HG03342 (cell line): ENCODE data around the gene KIAA1755.
"Not testable (repeated sequence)": the region's sequence is repeated elsewhere in the genome, so short reads cannot be mapped to it uniquely, and the experiment has no call there.

Experiments
- ATAC-seq: cut with Tn5 transposase; IDR thresholded peaks from one replicate; pipeline ENCODE4 v1.9.1; 2021; ENCODE audit warnings: mild to moderate bottlenecking, moderate library complexity; ENCODE audit not compliant: unreplicated experiment

Gene KIAA1755

DNA sequence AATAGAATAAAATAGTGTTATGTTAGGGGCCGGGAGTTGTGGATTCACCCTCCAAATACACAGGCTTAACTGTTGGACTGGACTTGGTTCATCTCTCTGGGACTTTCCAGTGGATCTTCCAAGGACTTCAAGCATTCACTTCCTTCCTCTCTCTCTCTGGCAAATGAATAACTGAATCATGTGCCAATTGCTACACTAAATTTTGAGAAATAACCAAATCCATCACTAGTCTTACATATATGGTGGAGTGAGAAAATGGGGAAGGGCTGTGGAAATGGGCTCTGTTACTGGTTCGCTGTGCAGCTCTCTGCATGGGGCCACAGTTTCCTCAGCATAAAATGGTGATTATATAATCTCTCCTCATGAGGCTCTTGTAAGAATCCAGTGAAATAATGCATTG, 6.8 kb upstream of the KIAA1755 start:
- ATAC-seq: no peak

DNA sequence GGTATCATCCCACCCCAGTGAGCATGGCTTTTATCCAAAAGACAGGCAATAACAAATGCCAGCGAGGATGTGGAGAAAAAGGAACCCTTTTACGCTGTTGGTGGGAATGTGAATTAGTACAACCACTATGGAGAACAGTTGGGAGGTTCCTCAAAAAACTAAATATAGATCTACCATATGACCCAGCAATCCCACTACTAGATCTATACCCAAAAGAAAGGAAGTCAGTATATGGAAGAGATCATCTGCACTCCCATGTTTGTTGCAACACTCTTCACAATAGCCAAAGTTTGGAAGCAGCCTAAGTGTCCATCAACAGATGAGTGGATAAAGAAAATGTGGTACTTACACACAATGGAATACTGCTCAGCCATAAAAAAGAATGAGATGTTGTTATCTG, 5.9 kb upstream of the KIAA1755 start:
- ATAC-seq: no peak

DNA sequence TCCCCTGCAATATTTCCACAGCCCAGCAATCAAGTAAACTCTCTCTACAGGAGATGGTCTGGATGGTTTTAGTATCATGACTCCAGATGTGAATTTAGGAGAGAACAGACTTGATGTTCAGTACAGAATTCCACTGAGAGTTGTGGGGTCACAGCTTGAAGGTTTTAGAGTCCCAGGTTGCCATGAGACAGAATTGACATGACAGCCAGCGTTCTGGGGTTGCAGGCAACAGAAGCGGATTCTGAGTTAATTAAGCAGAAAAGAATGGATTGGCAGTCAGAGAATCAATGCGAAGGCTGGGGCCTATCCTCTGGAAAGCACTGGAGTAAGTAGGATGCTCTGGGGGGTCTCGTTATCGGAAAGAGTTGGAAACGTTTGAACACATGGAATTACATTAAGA, 2.4 kb upstream of the KIAA1755 start:
- ATAC-seq: no peak

DNA sequence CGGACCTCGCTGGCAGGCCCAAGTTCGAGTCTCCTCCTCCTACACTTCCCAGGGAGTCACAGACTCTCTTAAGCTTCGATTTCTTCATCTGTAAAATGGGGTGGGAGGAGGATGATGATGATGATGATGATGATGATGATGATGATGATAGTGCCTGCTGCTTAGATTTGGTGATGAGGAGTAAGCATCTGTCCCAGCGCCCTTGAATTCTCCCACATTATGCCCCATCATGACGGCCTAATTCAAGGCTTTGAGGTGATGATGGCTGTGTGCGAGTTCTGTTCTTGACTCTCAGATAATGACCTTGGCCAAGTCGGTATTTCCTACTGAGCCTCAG, 487 bp upstream of the KIAA1755 start:
- no peak for ATAC-seq

DNA sequence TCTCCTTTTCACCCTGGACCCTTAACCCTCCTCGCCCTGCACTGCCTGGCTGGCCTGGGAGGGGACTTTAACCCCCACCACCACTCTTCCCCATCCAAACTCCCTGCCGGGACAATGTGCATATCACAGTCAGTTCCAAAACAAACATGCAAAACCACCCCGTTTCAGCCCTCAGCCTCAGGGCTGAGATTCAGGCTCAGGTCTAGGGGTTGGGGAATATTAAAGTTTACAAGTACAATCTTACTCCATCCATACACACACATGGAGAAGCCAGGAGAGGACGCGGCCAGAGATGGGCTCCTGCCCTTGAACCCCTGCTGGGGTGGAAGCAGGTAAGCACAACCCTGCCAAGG, 534 bp downstream of the KIAA1755 start:
- ATAC-seq: no peak

DNA sequence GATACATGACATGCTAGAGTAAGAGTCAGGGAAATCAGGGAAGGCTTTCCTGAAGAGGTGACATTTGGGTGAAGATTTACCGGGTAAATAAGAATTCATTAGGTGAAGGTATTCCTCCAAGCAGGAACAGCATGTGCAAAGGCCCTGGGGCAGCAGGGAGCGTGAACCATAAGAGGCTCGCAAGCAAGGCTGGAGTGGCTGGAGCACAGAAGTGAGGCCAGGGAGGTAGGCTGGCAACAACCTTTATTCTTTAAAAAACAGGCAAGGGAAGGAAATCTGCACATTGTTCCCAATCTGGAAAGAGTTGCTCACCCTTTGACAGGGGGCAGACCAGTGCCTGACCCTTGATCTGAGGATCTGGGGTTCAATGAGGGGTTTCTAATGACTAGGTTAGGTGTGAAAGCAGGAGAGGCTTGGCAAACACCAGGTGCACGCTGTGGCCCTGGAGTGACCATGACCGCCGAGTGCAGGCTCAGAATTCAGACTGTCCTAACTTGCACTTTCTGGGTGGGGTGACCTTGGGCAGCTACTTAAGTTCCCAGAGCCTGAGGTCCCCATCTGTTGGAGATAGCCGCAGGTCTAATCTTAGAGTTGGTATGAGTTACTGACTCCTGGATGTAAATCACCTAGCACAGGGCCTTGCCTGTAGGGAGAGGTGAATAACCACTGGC, 1.9 kb downstream of the KIAA1755 start:
- ATAC-seq: no peak

DNA sequence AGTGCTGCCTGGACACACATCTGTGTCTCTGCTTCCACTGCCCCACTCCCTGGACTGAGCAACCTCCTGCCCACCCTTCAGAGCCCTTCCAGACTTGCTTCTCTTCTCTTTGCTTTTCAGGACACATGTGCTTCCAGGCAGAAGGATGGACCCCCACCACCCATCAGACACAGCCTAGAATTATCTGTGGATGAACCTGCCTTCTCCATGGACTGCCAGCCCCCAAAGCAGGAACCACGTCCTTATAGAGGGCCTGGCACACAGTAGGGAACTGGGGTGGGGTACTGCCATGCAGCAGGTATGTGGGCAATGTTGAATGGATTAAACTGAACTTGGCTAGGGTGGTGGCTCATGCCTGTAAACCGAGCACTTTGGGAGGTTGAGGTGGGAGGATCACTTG, 3.6 kb downstream of the KIAA1755 start:
- ATAC-seq: no peak

DNA sequence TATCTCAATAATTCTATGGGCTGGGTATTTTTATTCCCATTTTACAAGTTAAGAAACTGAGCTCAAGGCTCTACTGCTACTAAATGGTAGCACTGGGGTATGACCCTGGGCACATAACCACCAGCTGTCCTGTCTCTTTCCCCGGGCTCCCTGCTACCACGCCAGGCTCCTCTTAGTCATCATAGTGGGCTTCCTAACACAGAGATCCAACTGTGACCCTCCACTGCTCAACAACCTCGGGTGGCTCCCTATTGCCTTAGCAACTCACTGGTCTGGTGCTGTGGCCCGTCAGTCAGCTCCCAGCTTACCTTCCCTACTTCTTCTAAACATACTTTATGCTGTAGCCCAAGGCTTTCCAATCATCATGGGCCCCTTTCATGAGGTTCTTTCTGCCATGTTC, 4.5 kb downstream of the KIAA1755 start:
- no peak for ATAC-seq

DNA sequence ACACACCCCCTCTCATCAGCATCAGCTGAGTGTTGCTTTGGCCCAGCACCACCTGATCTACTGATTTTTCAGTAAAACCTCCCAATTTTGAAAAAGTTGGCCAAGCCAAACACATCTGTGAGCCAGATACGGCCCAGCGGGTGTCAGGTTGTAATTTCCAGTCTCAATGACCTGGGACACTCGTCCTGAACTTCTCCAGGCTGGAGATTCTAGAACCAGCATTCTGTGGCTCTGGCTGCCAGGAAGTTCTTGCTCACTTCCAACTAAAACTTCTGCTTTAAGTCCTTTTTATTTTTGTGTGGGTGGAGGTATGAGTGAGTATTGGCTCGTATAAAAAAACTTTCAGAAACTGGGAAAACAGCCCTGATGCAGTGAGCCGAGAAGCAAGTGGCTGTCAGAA, 5.1 kb downstream of the KIAA1755 start:
- ATAC-seq: no peak

DNA sequence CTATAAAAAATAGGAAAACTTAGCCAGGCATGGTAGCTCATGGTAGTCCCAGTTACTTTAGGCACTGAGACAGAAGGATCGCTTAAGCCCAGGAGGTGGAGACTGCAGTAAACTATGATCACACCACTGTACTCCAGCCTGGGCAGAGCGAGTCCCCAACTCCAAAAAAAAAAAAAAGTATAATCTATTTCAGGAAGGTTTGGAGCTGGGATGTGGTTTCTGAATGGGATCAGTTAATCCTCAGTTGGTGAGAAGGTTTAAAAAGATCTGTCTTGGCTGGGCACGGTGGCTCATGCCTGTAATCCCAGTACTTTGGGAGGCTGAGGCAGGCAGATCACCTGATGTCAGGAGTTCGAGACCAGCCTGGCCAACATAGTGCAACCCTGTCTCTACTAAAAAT, 5.9 kb downstream of the KIAA1755 start:
- not testable (repeated sequence) for ATAC-seq

DNA sequence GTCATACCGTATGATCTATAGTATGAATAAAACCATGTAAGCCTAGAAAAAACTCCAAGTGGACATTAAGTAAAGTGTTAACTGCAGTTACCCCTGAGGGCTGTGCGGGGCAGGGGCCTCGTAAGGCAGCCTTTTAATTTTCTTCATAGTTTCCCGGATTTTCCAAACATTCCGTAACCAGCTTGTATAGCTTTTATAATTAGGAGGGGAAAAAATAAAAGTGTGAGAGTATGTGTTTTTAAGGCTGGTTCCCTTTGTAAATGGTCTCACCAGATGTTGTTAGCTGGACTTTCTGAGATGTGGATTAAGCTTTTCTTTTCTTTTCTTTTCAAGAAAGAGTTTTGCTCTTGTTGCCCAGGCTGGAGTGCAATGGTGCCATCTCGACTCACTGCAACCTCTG, 7.0 kb downstream of the KIAA1755 start:
- ATAC-seq: no peak

DNA sequence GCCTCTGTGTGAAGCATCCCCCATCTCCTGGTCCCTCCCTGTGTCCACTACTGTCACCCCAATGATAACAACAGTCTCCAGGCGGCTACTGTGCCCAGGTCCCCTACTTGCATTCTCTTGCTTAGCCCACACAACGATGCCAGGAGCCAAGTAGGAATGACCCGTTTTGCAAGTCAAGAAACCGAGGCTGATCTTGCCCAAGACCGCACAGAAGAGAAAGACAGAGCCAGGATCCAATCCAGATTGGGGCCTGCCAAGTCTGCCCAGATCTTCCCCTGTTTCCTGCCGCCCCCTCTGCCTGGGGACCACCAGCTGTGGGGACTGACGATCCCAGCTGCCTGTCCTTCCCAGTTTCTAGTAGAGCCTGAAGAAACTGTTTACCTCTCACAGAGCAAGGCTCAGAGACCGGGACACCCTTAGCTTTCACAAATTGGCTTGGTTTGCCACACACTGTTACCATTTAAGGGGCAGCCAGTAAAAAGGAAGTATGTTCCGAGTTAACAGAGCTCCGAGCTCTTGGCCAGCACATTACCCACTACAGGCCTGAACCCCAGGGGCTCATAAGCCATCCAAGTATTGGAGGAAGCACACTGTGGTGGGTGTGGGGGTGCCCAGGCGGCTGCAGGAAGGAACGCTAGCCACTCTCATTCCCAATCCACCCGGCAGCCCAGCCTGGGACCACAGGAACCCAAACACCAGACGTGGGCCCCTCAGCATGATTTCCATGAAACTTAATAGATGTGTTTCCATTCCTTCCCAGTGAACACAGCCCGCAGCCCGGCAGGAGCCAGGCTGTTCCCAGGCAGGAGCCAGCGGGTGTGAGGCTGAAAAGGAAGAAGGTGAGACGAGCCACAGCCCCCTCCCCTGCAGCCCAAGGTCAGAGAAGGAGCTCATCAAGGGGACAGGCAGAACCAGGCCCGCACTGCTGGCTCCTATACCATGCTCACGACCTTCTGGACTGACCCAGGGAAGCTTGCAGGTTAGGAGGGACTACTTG, 7.9 kb downstream of the KIAA1755 start:
- no peak for ATAC-seq

DNA sequence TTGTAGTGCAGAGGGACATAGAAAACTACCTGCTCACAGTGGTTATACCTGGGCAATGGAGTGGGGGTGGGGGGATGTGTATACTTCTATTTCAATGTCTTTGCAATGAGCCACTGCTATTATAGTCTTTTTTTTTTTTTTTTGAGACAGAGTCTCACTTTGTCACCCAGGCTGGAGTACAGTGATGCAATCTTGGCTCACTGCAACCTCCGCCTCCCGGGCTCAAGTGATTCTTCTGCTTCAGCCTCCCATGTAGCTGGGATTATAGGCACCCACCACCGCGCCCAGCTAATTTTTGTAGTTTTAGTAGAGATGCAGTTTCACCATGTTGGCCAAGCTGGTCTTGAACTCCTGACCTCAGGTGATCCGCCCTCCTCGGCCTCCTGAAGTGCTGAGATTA, 9.1 kb downstream of the KIAA1755 start:
- ATAC-seq: not testable (repeated sequence)

DNA sequence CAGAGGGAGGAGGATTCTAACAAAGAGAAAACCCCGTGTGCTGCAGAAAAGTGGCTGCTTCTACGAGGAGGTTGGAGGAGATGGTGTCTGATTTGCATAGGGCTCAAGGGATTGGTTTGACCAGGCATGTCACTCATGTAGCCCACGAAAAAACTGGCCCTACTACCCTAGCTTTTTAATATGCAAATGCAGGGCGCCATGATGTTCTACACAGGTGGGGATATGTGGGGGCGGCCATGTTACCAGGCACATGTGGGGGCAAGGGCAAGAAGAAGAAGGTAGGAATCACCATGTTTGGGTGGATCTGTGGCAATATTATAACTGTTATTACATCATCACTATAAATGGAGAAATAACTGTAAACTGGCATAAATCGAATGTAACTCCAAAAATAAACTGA, 9.9 kb downstream of the KIAA1755 start:
- ATAC-seq: no peak

DNA sequence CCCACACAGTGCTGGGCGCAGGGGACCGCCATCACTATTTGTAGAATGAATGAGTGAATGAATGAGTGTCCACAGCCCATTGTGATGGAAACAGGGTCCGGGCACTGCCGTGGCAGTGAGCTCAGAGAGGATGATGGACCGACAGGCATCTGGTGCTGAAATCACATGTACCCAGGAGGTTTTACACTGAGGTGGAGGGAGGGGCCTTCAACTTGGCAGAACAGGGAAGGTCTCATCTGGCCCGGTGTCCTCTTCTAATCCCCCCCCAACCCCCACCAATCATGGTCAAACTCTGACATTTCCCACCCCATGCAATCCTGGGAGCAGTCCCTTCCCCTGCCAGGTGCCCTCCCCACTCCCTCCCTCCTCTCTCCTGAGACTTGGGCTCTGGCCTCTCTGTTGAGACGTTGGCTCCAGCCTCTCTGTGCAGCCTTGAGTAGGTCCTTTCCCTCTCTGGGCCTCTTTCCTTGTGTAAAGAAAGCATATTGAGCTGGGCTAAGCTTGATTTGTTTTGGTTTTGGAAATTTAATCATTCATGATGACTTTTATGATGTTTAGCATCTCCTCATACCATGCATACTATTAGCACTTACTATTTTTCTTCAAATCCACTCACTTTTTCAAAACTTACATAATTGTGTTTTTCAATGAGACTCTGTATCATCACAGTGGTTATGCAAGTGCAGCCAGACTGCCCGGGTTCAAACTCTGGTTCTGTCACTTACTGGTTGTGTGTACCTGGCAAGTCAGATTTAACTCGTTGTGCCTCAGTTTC, 10.8 kb downstream of the KIAA1755 start:
- ATAC-seq: no peak

DNA sequence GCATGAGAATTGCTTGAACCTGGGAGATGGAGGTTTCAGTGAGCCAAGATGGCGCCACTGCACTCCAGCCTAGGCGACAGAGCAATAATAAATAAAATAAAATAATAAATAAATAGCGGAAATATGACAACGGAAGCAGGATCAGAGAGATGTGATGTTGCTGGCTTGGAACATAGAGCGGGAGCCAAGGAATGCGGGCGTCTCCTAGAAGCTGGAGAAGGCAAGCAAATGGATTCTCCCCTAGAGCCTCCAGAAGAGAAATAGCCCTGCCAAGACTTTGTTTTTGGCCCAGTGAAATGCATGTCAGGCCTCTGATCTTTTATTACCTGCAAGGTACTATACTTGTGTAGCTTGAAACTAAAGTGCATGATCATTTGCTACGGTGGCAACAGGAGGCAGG, 12.4 kb downstream of the KIAA1755 start:
- ATAC-seq: no peak

DNA sequence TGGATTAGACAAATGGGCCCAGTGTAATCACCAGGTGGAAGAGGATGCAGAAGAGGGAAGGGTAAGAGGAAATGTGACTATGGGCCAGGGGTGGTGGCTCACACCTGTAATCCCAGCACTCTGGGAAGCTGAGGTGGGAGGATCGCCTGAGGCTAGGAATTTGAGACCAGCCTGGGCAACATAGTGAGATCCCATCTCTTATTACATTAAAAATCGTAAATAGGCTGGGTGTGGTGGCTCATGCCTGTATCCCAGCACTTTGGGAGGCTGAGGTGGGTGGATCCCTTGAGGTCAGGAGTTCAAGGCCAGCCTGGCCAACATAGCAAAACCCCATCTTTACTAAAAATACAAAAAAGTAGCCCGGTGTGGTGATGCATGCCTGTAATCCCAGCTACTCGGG, 12.8 kb downstream of the KIAA1755 start:
- not testable (repeated sequence) for ATAC-seq

DNA sequence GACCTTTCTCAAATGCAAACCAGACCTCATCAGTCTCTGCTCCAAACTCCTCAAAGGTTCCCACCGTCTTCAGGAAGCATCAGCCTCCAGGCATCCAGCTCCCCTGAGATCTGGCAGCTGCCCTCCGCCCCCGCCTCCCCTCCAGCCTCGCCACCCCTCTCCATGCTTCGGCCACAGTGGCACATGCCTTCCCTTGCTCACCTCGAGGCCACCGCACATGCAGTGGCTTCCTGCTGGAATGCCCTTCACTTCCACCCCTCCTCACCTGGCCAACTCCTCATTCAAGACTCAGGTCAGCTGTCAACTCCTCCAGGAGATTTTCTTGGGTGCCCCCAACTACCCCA, 13.4 kb downstream of the KIAA1755 start:
- ATAC-seq: no peak

DNA sequence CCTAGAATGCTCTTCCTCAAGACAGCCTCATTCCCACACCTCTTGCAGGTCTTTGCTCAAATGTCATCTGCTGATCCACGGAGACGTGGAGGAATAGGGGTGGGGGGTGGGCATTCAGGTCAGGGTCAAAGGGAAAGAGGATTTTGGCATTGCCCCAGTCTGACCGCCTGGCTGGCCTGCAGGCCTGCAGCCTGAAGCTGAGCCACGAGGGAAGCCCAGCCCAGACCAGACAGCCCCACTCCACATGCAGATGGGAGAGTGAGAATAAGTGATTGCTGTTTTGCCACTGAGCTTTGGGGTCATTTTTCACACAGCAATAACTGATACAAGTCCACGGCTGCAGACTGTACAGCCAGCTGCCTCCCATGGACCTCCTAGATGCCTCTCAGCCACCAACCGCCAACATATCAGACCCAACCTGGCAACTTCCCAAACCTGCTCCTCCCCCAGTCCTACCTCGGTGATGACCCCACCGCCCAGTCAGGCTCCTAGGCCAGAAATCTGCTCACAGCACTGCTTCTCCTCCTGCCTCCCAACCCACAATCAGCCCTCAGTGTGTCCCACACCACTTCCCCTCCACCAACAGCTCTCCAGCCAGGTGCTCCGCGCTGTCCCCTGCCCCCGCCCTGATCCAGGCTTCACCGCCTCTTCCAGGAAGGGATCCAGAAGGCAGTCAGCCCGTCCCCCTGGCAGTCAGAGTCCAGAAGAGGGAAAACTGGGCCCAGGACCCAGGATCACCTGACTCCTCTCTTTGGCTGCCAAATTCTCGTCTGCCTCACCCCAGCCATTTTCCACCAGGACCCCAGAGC, 14.0 kb downstream of the KIAA1755 start:
- no peak for ATAC-seq

DNA sequence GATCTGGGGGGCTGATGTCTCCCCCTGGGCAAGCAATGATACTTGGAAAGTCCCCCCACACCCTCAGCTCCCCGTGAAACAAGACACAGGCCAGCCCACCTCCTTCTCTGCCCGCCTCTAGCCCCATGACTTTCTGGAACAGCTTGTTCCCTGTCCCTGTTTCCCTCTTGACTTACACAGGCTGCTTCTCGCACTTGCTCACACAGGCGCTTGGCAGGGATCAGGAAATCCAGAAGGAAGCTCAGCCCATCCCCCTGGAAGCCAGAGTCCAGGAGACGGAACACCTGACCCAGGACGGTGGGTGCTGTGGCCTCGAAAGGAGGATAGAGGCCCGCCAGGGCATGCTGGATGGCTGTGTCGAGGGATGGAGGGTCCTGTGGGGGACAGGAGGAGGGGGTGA, 14.8 kb downstream of the KIAA1755 start:
- ATAC-seq: no peak

DNA sequence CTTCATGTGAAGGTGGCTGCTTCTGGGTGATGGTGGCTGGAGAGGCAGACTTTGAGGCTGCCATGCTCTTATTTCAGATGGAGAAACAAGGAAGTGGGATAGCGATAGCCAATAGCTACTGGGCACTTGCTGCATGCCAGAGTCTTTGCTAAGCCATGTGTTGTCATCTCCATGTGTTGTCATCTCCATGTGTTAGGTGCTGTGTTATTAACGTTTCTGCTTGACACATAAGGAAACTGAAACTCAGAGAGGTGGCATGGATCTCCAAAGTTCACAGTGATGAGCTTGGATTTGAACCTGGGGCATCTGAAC, 16.9 kb downstream of the KIAA1755 start:
- no peak for ATAC-seq
